Common myeloid progenitor, CD34-positive (primary cell): ENCODE results near the gene EARS2. TPM values are rescaled to one million over a fixed set of nuclear protein-coding genes. Genes with fewer than 3 reads are reported as not detected.

Experiments used
- CTCF ChIA-PET: fragments of 350-600 bp; sonication (Branson Sonifier 250); formaldehyde crosslinking; loops from one replicate; lab custom pipeline; 2021; ENCODE audit warnings: antibody characterized with exemption; lab: Charles Lee
- POLR2A ChIA-PET: fragments of 350-600 bp; sonication (Branson Sonifier 250); formaldehyde crosslinking; loops from one replicate; lab custom pipeline; 2021; ENCODE audit warnings: antibody characterized with exemption; lab: Charles Lee
- DNase-seq, 3 donors: peaks; one replicate each; pipeline versions ENCODE4 v3.0.0 to v3.0.0-alpha.2; 2013
- H3K27ac ChIP-seq, 2 experiments: 1 replicate in 1 of 2; 2 replicates in 1 of 2; pipeline ENCODE4 v1.7.0; 2013; ENCODE audit warnings: inconsistent platforms in 2 of 2, low read length in 2 of 2, mild to moderate bottlenecking in 2 of 2, low read depth in 1 of 2, moderate library complexity in 1 of 2; ENCODE audit not compliant: severe bottlenecking in 2 of 2, insufficient read depth in 1 of 2, poor library complexity in 1 of 2
- H3K27me3 ChIP-seq, 5 experiments: replicated peaks in 2 of 5; 1 replicate in 3 of 5; 2 replicates in 2 of 5; pipeline versions ENCODE4 v1.6.1 to v1.7.0; 2013; ENCODE audit warnings: low read length in 4 of 5, mild to moderate bottlenecking in 2 of 5, moderate library complexity in 2 of 5, inconsistent platforms in 1 of 5; ENCODE audit not compliant: insufficient read depth in 5 of 5, control insufficient read depth in 4 of 5
- H3K36me3 ChIP-seq, 4 experiments: 1 replicate in 2 of 4; 2 replicates in 2 of 4; pipeline versions ENCODE4 v1.6.1 to v1.7.0; 2013; ENCODE audit warnings: low read length in 3 of 4, control low read depth in 1 of 4, mild to moderate bottlenecking in 1 of 4; ENCODE audit not compliant: control insufficient read depth in 4 of 4, insufficient read depth in 4 of 4
- H3K4me1 ChIP-seq, 4 experiments: 1 replicate in 3 of 4; 2 replicates in 1 of 4; pipeline versions ENCODE4 v1.6.1 to v1.7.1; 2013; ENCODE audit warnings: low read length in 3 of 4, mild to moderate bottlenecking in 3 of 4, control low read depth in 1 of 4, inconsistent platforms in 1 of 4, moderate library complexity in 1 of 4; ENCODE audit not compliant: control insufficient read depth in 4 of 4, insufficient read depth in 4 of 4; ENCODE audit errors: control extremely low read depth in 1 of 4
- H3K4me3 ChIP-seq, 7 experiments: 1 replicate in 4 of 7; 2 replicates in 3 of 7; pipeline versions ENCODE4 v1.5.1 to v1.7.0; 2013; ENCODE audit warnings: mild to moderate bottlenecking in 7 of 7, low read length in 6 of 7, moderate library complexity in 6 of 7, inconsistent platforms in 2 of 7, low read depth in 2 of 7, control low read depth in 1 of 7; ENCODE audit not compliant: insufficient read depth in 4 of 7, control insufficient read depth in 1 of 7; ENCODE audit errors: extremely low read depth in 1 of 7
- H3K9me3 ChIP-seq, 5 experiments: 1 replicate in 4 of 5; 2 replicates in 1 of 5; pipeline versions ENCODE4 v1.6.1 to v1.7.1; 2013; ENCODE audit warnings: low read length in 4 of 5, mild to moderate bottlenecking in 2 of 5, inconsistent platforms in 1 of 5, low read depth in 1 of 5, moderate library complexity in 1 of 5; ENCODE audit not compliant: control insufficient read depth in 4 of 5, insufficient read depth in 2 of 5; ENCODE audit errors: control extremely low read depth in 1 of 5
- WGBS: methylation state at CpG from one replicate; pipeline ENCODE4 v1.1.5; 2013; ENCODE audit not compliant: insufficient coverage; 5-methylcytosine and 5-hydroxymethylcytosine counted together
- polyA plus RNA-seq: library from polyadenylated mRNA; unstranded; fragments of 120-200 nt; gene quantifications from one replicate; pipeline ENCODE4 v1.2.1, GENCODE V29; 2013

Gene EARS2
- 10.9 TPM for polyA plus RNA-seq

DNA sequence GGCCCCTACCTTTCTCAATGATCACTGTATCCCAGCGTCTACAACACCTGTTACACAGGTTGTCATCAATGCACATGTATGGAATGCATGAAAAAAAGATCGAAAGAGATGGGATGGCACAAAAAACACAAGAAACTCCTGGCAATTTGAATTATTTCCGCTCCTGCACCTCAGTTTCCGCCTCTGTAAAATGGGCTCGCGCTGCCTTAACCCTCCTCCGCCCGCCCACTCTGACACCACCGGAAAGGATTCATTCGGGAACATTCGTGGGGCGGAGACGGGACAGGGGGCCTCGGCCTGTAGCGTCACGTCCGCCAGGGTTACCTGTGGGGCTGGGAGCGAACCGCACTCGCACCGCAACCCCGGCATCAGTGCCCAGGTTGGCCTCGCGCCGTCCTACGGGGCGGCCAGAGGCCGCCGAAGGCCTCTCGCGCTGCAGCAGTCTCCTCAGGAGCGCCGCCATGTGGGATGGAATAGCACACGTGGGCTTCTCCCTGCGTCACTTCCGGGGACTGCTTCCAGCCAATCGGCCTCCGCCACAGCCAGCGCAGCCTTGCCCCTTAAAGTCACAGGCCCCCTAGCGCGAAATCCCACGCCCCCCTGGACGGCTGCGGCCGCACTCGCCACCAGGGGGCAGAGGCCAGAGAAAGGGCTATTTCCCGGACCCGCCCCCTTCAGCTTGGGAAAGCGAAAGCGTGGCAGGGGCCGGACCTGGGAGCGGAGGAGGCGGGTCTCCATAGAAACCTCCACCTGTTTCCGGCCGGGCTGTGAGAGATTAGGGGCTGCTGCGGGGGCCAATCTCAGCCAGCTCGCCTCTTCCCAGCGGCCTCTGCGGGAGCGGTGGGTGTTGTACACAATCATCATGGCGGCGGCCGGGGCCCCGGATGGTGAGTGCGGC lies at the start of gene EARS2, which contains the start of gene UBFD1:
Gene EARS2, minus strand, starts transcription at position 470 of the 898 bp plus-strand sequence. Its CDS starts 7 bp downstream, at position 463.
Gene UBFD1, plus strand, starts transcription at position 847 of the 898 bp plus-strand sequence. Its CDS starts 16 bp downstream, at position 863.
- Histone ChIP-seq H3K4me1 (peaks cover 12 to 24% (median 19%) of the 10 kb centered on the region in 4 experiments), H3K27ac (peak within 1 kb of the TSS; percentile 76 to 89), H3K9me3 (no peaks in the 10 kb centered on the region), H3K27me3 (no peaks in the 10 kb centered on the region), H3K4me3 (peak within 1 kb of the TSS; percentile 80 to 97 (median 91)), H3K36me3 (peaks cover 15 to 36% (median 27%) of the 10 kb centered on the region in 4 experiments)
- POLR2A ChIA-PET, result interaction anchor here (0.6 to 1.0 kb wide), 2 partner anchors 40 to 1735 kb away, joined by 3 read pairs; no protein-coding TSS in a partner anchor
- DNase-seq, result peak; percentile 99 to 100 (median 100)
- 1% methylated on average over 53 of the region's 65 CpGs for WGBS
- CTCF ChIA-PET, result interaction anchor here (0.5 to 2.1 kb wide), 8 partner anchors 12 to 121 kb away, joined by 3 to 8 read pairs (median 4); no protein-coding TSS in a partner anchor

DNA sequence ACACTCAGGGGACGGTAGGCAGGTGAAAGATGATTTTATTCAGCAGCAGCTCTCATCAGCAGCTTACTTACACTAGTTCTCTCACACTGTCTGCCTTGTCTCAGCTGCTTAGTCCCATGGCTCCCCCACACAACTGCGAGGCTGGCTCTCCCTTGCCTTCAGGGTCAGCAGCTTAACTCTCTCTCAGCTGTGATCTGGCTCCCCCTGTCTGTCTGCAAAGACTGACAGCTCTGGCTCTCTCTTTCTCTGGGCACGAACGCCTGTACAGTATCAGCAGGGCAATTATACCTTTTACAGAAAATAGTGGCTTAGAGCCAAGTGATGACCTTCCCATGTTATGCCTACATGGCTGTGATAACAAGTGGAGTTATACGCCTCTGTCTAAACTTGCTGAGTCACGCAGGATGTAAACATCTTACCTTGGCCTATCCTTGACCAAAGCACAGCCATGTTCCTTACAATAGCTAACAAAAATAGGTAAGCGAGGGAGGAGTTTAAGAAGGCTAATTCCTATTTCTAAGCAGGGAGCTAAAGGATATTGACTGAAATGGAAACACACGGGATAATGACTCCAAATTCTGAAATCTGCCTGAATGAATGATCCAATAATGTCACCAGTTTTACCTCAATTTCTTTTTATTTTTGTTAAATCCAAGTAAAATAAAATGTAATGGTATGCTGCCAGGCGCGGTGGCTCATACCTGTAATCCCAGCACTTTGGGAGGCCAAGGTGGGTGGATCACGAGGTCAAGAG lies 40.0 kb upstream of the EARS2 start:
- CTCF ChIA-PET, result interaction anchor here (0.7 to 1.7 kb wide), 14 partner anchors 8 to 80 kb away, joined by 3 to 5 read pairs (median 3); partner anchors contain the start of gene UBFD1
- DNase-seq, result peak; percentile 30 to 57 (median 44)
- no peaks in the 10 kb centered on the region for H3K27me3 ChIP-seq
- H3K36me3 ChIP-seq, result peaks cover 0 to 28% (median 12%) of the 10 kb centered on the region in 4 experiments
- no peak overlapping the region for H3K4me3 ChIP-seq
- H3K27ac ChIP-seq, result peak overlapping the region in 1 of 2 experiments; percentile 93
- peaks cover 0 to 15% (median 13%) of the 10 kb centered on the region in 4 experiments for H3K4me1 ChIP-seq
- no peaks in the 10 kb centered on the region for H3K9me3 ChIP-seq
- 74% methylated on average over 3 of the region's 11 CpGs for WGBS
- POLR2A ChIA-PET, result interaction anchor here (0.5 to 0.9 kb wide), 2 partner anchors 16 to 40 kb away, joined by 3 to 4 read pairs; partner anchors contain the start of gene UBFD1

DNA sequence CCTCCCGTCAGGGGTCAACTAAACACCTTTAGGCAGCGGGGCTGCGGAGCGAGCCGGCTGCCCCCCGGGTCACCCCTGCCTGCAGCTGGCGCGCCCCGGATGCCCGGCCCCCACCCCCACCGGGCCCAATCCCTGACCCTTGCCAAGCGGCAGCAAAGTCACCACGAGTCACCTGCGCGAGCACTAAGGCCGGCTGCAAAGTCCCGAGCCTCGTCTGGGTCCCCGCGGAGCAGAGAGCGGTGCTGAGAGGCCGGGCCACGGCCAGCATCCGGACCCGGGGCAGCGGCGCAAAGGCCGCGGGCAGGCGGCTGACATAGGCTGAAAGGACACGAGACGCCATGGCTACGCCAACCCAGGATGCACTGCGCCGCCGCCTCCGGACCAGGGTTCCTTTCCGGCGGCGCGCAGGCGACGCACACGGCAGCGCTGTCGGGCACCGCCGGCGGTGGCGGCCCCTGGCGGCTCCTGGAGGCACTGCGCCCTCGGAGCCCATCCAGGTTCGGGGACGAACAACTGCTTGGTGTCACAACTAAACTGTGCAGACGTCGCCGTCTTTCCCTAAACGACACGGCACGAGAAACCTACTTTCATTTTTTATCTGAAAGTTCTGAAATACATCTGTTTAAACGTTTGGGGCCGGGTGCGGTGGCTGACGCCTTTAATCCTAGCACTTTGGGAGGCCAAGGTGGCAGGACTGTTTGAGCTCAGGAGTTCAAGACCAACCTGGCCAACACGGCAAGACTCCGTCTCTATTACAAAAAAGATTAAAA lies 39.0 kb upstream of the EARS2 start, which contains the start of gene NDUFAB1:
Gene NDUFAB1, minus strand, starts transcription at position 366 of the 770 bp plus-strand sequence. Its CDS starts 26 bp downstream, at position 340.
- no peaks in the 10 kb centered on the region for H3K27me3 ChIP-seq
- H3K9me3 ChIP-seq, result no peaks in the 10 kb centered on the region
- CTCF ChIA-PET, result interaction anchor here (0.7 to 1.7 kb wide), 13 partner anchors 9 to 79 kb away, joined by 3 to 5 read pairs (median 3); partner anchors contain the start of gene UBFD1
- DNase-seq, result peak; percentile 85 to 93 (median 93)
- peaks cover 0 to 15% (median 13%) of the 10 kb centered on the region in 4 experiments for H3K4me1 ChIP-seq
- POLR2A ChIA-PET, result interaction anchor here (0.9 kb wide), 1 partner anchor 38 kb away, joined by 3 read pairs; the partner anchor contains the start of gene UBFD1
- H3K27ac ChIP-seq, result peak within 1 kb of the TSS; percentile 80 to 93
- peak within 1 kb of the TSS; percentile 68 to 100 (median 92) for H3K4me3 ChIP-seq
- WGBS, result under 1% methylated on average over 60 of the region's 67 CpGs
- H3K36me3 ChIP-seq, result peaks cover 6 to 30% (median 21%) of the 10 kb centered on the region in 4 experiments

DNA sequence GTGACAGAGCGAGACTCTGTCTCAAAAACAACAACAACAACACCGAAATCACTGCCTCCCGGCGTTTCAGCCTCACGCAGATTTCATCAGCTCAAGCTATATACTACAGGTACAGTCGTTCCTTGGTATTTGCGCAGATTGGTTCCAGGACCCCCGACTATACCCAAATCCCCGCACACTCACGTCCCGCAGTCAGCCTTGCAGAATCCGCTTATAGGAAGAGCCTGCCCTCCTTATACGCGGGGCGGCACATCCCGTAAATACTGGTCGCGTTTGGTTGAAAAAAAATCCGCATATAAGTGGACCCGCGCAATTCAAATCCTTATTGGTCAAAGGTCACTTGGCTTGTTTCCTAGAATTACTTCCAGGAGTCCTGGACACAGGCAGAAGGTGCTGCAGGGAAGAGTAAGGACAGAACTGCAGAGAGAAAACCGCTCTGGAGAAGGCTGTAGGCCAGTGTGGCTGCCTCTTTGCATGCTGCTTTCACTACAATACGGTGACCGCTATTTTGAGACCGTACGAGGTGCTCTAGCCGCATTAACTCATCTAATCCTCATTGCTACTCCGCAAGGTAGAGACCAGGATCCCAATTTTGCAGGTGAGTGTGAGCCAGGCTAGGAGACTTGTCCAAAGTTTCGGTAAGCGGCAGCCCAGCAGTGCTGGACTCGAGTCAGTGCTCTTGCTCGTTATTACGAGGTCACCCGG lies 38.2 kb upstream of the EARS2 start:
- H3K27me3 ChIP-seq, result no peaks in the 10 kb centered on the region
- peaks cover 10 to 34% (median 28%) of the 10 kb centered on the region in 4 experiments for H3K36me3 ChIP-seq
- H3K4me1 ChIP-seq, result peaks cover 0 to 15% (median 13%) of the 10 kb centered on the region in 4 experiments
- WGBS, result 27% methylated on average over 31 of the region's 34 CpGs
- no peaks in the 10 kb centered on the region for H3K9me3 ChIP-seq
- H3K27ac ChIP-seq, result peak overlapping the region; percentile 80 to 93
- CTCF ChIA-PET, result no interaction called here
- peak in 2 of 3 donors; percentile 6 to 8 for DNase-seq
- POLR2A ChIA-PET, result no interaction called here
- H3K4me3 ChIP-seq, result peak overlapping the region; percentile 68 to 100 (median 92)

DNA sequence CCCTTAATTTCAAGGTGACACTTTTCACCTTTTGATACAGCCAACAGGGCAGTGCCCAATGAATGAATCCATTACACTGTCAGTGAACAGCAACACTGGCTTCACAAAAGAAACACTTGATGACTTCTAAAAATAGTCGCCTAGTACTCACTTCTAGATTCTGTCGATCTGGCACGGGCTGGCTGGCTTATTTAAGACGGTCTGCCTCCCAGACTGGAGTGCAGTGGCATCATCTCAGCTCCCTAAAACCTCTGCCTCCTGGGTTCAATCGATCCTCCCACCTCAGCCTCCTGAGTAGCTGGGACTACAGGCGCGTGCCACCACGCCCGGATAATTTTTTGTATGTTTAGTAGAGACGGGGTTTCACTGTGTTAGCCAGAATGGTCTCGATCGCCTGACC lies 37.0 kb upstream of the EARS2 start:
- 99% methylated on average over 8 of the region's 12 CpGs for WGBS

More for the DNA sequence above, 37.0 kb upstream of the EARS2 start:
- CTCF ChIA-PET, result no interaction called here
- H3K4me1 ChIP-seq, result peaks cover 0 to 15% (median 13%) of the 10 kb centered on the region in 4 experiments
- no peaks in the 10 kb centered on the region for H3K9me3 ChIP-seq
- POLR2A ChIA-PET, result interaction anchor here (0.6 to 0.7 kb wide), 2 partner anchors 60 to 1165 kb away, joined by 3 read pairs; no protein-coding TSS in a partner anchor
- H3K36me3 ChIP-seq, result peaks cover 12 to 43% (median 36%) of the 10 kb centered on the region in 4 experiments
- no peaks in the 10 kb centered on the region for H3K27me3 ChIP-seq
- DNase-seq, result no peak
- H3K27ac ChIP-seq, result no peak overlapping the region
- no peak overlapping the region for H3K4me3 ChIP-seq
